ENCODE data around the gene FAM107A.

DNA sequence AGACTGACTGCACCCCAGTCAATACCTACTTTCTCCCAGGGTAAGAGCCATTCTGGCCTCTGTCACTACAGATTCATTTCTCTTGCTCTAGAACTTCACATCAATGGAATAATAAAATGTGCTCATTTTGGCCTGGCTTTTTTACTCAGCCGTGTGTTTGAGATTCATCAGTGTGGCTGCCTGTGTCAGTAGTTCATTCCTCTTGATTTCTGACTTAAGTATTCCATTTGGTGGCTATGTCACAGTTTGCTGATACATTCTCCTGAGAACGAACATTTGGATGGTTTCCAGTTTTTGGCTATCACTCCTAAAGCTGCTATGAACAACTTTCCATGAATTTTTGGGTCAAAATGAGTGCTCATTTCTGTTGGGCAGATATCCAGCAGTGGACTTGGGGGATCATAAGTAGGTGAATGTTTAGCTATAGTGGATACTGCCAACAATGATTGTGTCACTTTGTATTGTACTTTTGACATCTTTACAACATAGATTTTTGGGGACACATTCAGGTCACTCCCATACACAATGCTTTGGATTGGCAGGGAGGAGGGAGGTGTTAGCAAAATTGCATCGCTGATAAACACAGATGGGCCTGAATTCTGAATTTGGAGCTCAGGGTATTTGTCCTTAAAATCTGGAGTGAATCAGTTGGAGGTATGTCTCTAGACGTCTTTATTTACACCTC lies 19.8 kb upstream of the FAM107A start:
- TF ChIP-seq, protein P1, sequence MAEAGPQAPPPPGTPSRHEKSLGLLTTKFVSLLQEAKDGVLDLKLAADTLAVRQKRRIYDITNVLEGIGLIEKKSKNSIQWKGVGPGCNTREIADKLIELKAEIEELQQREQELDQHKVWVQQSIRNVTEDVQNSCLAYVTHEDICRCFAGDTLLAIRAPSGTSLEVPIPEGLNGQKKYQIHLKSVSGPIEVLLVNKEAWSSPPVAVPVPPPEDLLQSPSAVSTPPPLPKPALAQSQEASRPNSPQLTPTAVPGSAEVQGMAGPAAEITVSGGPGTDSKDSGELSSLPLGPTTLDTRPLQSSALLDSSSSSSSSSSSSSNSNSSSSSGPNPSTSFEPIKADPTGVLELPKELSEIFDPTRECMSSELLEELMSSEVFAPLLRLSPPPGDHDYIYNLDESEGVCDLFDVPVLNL (CRISPR knock-in tag; IDR thresholded peaks at IDR 0.05; ENCODE audit: low read depth), result no peak
- TF ChIP-seq RAD21 (CRISPR knock-in tag; conservative IDR thresholded peaks at IDR 0.05 in 1 of 2, IDR thresholded peaks at IDR 0.05 in 1 of 2), result no peak
- no peak for TF ChIP-seq HMG20A (CRISPR knock-in tag; conservative IDR thresholded peaks at IDR 0.05)
- no peak for TF ChIP-seq NBN (IDR thresholded peaks at IDR 0.05; ENCODE audit: low read depth)
